ENCODE data around the gene ALG14.

The ALG14 gene

DNA sequence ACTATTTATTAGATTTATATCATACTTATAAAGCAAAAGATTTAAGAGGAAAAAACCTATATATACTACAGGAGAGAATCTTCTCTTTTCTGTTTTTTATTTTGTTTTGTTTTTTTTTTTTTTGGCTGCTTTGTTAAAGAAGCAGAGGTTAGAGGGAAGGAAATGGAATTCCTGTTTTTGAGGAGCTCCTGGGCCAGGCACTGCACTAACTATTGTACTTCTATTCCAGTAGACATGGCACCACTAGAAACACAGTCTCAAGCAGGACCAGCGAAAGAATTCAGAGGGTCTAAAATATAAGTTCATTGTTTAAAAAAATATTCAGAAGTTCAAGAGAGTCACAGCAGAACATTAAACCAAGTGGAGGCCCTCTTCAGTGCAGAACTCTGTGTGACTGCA lies 91.2 kb downstream of the ALG14 start:
- Histone ChIP-seq H2AFZ (ENCODE audit: low read depth, low read length) (no peak overlapping the region), H4K20me1 (ENCODE audit: insufficient read depth, low read length) (no peaks in the 10 kb centered on the region), H3K79me2 (ENCODE audit: insufficient read depth, low read length) (no peaks in the 10 kb centered on the region), H3K9me3 (ENCODE audit: insufficient read depth, low read length, severe bottlenecking) (no peaks in the 10 kb centered on the region), H3K4me2 (ENCODE audit: insufficient read depth, low read length) (no peak overlapping the region), H3K4me3 (ENCODE audit: low read depth in 1 of 2, low read length in 2 of 2) (no peak overlapping the region), H3K9ac (ENCODE audit: low read depth, low read length) (no peak overlapping the region), H3K4me1 (ENCODE audit: insufficient read depth, low read length) (0 out of 2 replicates have a peak, but pooled peaks cover 5% of the 10 kb centered on the region), H3K36me3 (ENCODE audit: insufficient read depth, low read length) (no peaks in the 10 kb centered on the region), H3K27me3 (ENCODE audit: insufficient read depth, low read length, poor library complexity) (no peaks in the 10 kb centered on the region), H3K27ac (ENCODE audit: low read length) (no peak overlapping the region)
- ATAC-seq (ENCODE audit: insufficient read depth, low read depth): no peak
- no peak for DNase-seq
- no peak for TF ChIP-seq EZH2 (IDR thresholded peaks at IDR 0.05; ENCODE audit: borderline replicate concordance, low read depth, low read length, severe bottlenecking)
- TF ChIP-seq, protein P1, sequence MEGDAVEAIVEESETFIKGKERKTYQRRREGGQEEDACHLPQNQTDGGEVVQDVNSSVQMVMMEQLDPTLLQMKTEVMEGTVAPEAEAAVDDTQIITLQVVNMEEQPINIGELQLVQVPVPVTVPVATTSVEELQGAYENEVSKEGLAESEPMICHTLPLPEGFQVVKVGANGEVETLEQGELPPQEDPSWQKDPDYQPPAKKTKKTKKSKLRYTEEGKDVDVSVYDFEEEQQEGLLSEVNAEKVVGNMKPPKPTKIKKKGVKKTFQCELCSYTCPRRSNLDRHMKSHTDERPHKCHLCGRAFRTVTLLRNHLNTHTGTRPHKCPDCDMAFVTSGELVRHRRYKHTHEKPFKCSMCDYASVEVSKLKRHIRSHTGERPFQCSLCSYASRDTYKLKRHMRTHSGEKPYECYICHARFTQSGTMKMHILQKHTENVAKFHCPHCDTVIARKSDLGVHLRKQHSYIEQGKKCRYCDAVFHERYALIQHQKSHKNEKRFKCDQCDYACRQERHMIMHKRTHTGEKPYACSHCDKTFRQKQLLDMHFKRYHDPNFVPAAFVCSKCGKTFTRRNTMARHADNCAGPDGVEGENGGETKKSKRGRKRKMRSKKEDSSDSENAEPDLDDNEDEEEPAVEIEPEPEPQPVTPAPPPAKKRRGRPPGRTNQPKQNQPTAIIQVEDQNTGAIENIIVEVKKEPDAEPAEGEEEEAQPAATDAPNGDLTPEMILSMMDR (IDR thresholded peaks at IDR 0.05; ENCODE audit: borderline replicate concordance, extremely low read depth, low read length, poor library complexity, severe bottlenecking): no peak

DNA sequence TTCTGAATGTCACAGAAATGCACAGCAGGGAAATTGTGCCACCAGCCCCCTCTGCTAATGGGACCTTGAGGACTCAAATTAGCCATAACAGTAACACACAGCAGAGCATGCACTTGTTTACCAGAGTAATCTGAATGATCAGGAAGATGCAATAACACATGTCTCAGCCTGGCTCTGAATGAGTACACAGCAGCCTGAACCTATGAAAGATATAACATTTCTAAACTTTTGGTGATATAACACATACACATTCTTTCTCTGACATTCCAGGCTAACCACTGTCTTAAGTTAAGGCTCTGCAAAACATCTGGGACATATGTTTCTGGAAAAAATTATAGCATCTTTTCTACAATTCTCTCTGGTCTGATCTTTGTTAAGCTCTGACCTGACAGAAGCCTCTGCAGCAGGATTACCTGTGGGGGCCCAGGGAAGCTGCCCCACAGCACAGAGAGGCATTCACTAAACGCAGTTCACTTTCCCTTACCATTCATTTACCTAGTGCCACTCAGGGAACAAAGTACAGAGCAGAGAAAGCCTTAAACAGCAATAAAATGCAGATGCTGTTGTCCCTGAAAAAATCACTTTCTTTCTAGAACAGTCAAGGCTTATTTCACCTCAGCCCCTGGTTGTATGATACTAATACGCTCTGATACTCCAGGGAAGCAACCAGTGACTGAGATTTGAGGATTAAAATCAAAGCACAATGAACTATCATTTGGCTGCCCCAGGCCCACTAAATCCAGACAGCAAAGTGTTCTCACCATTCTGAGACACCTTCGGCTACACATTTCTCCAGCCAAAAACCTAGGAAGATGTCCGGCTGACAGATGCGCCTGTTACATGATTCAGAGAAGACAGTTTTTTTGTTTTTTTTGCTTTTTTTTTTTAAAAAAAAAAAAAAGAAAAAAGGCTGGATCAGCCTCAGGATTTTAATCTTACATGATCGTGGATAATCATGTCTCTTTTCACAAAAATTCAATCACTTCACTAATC lies 91.9 kb downstream of the ALG14 start:
- Histone ChIP-seq H4K20me1 (ENCODE audit: insufficient read depth, low read length) (no peaks in the 10 kb centered on the region), H3K4me2 (ENCODE audit: insufficient read depth, low read length) (no peak overlapping the region), H2AFZ (ENCODE audit: low read depth, low read length) (no peak overlapping the region), H3K27me3 (ENCODE audit: insufficient read depth, low read length, poor library complexity) (no peaks in the 10 kb centered on the region), H3K79me2 (ENCODE audit: insufficient read depth, low read length) (no peaks in the 10 kb centered on the region), H3K4me3 (ENCODE audit: low read depth in 1 of 2, low read length in 2 of 2) (no peak overlapping the region), H3K27ac (ENCODE audit: low read length) (no peak overlapping the region), H3K9me3 (ENCODE audit: insufficient read depth, low read length, severe bottlenecking) (no peaks in the 10 kb centered on the region), H3K9ac (ENCODE audit: low read depth, low read length) (no peak overlapping the region), H3K36me3 (ENCODE audit: insufficient read depth, low read length) (no peaks in the 10 kb centered on the region), H3K4me1 (ENCODE audit: insufficient read depth, low read length) (0 out of 2 replicates have a peak, but pooled peaks cover 5% of the 10 kb centered on the region)
- TF ChIP-seq EZH2 (IDR thresholded peaks at IDR 0.05; ENCODE audit: borderline replicate concordance, low read depth, low read length, severe bottlenecking): no peak
- TF ChIP-seq, protein P1 (IDR thresholded peaks at IDR 0.05; ENCODE audit: borderline replicate concordance, extremely low read depth, low read length, poor library complexity, severe bottlenecking): no peak
- ATAC-seq (ENCODE audit: insufficient read depth, low read depth): no peak
- no peak for DNase-seq

DNA sequence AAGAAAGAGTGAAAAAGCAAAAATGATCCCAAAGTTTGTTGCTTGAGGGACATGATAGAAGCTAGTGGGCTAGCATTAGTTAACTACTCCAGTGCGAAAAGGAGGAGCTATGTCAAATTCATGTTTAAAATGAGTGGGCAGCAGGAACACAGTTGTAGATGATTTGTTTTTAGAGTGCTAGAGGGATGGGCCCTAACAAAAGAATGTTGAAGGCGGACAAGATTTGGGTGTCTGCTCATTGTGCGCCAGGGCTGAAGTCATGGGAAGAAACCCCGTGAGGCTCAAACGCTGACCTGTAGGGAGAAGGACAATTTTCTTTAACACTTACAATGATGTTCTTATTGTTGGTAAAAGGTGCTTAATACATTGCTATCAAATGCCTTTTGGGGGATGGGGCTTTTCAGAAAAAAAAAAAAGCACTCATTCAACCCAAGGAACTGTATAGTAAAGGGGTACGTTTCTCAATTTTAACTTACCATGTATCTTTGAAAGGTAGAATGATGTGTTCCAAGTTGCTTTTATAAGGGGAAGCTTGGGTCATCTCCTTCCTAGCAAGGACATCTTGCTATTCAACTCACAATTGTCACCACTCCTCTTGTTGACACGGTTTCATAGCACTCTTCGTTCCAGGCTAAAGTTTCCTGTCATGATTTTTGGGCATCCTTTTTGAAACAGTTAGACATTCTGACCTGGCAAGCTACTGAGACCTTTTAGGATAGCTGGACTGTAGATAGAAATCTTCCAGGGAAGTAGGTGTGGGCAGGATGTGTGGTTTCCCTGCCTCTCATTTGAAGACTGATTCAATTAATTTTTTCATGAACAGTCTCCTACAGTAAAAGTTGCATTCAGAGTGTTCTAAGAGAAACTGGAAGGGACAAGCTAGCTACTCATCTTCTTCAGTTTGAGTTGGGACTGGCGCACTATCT lies 92.8 kb downstream of the ALG14 start:
- Histone ChIP-seq H3K9ac (ENCODE audit: low read depth, low read length) (no peak overlapping the region), H3K4me2 (ENCODE audit: insufficient read depth, low read length) (no peak overlapping the region), H3K36me3 (ENCODE audit: insufficient read depth, low read length) (no peaks in the 10 kb centered on the region), H3K79me2 (ENCODE audit: insufficient read depth, low read length) (no peaks in the 10 kb centered on the region), H3K4me1 (ENCODE audit: insufficient read depth, low read length) (0 out of 2 replicates have a peak, but pooled peaks cover 5% of the 10 kb centered on the region), H3K27ac (ENCODE audit: low read length) (no peak overlapping the region), H4K20me1 (ENCODE audit: insufficient read depth, low read length) (no peaks in the 10 kb centered on the region), H2AFZ (ENCODE audit: low read depth, low read length) (no peak overlapping the region), H3K9me3 (ENCODE audit: insufficient read depth, low read length, severe bottlenecking) (no peaks in the 10 kb centered on the region), H3K27me3 (ENCODE audit: insufficient read depth, low read length, poor library complexity) (no peaks in the 10 kb centered on the region), H3K4me3 (ENCODE audit: low read depth in 1 of 2, low read length in 2 of 2) (no peak overlapping the region)
- no peak for TF ChIP-seq EZH2 (IDR thresholded peaks at IDR 0.05; ENCODE audit: borderline replicate concordance, low read depth, low read length, severe bottlenecking)
- TF ChIP-seq, protein P1 (IDR thresholded peaks at IDR 0.05; ENCODE audit: borderline replicate concordance, extremely low read depth, low read length, poor library complexity, severe bottlenecking): no peak
- no peak for DNase-seq
- ATAC-seq (ENCODE audit: insufficient read depth, low read depth): peak; percentile 33; the same call in 1 of the 3 replicates

Data from DND-41 (cell line).